MCF 10A (cell line): ENCODE measurements around the gene NLGN3. TPM values are rescaled to one million over a fixed set of nuclear protein-coding genes. Genes with fewer than 3 reads are reported as not detected.

Experiments
- BruUV-seq: library from RNA; stranded (reverse); fragments of 400-500 nt; replicated peaks from 2 replicates; lab custom pipeline; 2021; lab: Mats Ljungman, UMichigan
- CTCF ChIA-PET: fragments of 300-600 bp; sonication (Branson Sonifier 250); formaldehyde crosslinking; extraction: SDS; loops from one replicate; lab custom pipeline; 2021; ENCODE audit warnings: antibody characterized with exemption, inconsistent platforms; lab: Yijun Ruan, JAX
- POLR2A ChIA-PET: fragments of 300-600, 350-650 bp; sonication (Branson Sonifier 250); formaldehyde crosslinking; extraction: SDS; loops from one replicate; lab custom pipeline; 2020; ENCODE audit warnings: antibody characterized with exemption, inconsistent platforms; lab: Yijun Ruan, JAX
- DNase-seq: peaks from one replicate; pipeline ENCODE4 v3.0.0-alpha.2; 2018; ENCODE audit not compliant: unreplicated experiment
- H3K27ac Mint-ChIP-seq: one replicate; pipeline ENCODE4 v1.8.0; 2022; ENCODE audit warnings: mild to moderate bottlenecking, low read depth, mixed read lengths; ENCODE audit not compliant: unreplicated experiment
- H3K27me3 Mint-ChIP-seq: one replicate; pipeline ENCODE4 v1.8.0; 2022; ENCODE audit warnings: mixed read lengths; ENCODE audit not compliant: insufficient read depth, unreplicated experiment
- H3K36me3 Mint-ChIP-seq: one replicate; pipeline ENCODE4 v1.8.0; 2022; ENCODE audit warnings: mild to moderate bottlenecking, moderate library complexity, mixed read lengths; ENCODE audit not compliant: insufficient read depth, unreplicated experiment
- H3K4me1 Mint-ChIP-seq: one replicate; pipeline ENCODE4 v1.8.0; 2022; ENCODE audit warnings: mixed read lengths; ENCODE audit not compliant: insufficient read depth, unreplicated experiment
- H3K4me3 Mint-ChIP-seq: one replicate; pipeline ENCODE4 v1.8.0; 2022; ENCODE audit warnings: mild to moderate bottlenecking, moderate library complexity, mixed read lengths; ENCODE audit not compliant: unreplicated experiment
- H3K9me3 Mint-ChIP-seq: one replicate; pipeline ENCODE4 v1.8.0; 2022; ENCODE audit warnings: mixed read lengths; ENCODE audit not compliant: unreplicated experiment
- intact Hi-C: fragments of 100-400 bp; cut with micrococcal nuclease; formaldehyde crosslinking; loops from 2 replicates; pipeline ENCODE4 v1.14.1; 2022
- total RNA-seq: library from RNA; stranded (reverse); gene quantifications from 2 replicates; pipeline ENCODE4 v1.2.3, GENCODE V29; 2022
- TF ChIP-seq, protein P1 (sequence below): fragments of 200-600 bp; IDR thresholded peaks from one replicate; pipeline ENCODE4 v1.8.0; 2022; ENCODE audit warnings: antibody characterized with exemption, mild to moderate bottlenecking; ENCODE audit not compliant: unreplicated experiment

The NLGN3 gene
- total RNA-seq, 1 experiment from 2014 or later, result 0.42 TPM

DNA sequence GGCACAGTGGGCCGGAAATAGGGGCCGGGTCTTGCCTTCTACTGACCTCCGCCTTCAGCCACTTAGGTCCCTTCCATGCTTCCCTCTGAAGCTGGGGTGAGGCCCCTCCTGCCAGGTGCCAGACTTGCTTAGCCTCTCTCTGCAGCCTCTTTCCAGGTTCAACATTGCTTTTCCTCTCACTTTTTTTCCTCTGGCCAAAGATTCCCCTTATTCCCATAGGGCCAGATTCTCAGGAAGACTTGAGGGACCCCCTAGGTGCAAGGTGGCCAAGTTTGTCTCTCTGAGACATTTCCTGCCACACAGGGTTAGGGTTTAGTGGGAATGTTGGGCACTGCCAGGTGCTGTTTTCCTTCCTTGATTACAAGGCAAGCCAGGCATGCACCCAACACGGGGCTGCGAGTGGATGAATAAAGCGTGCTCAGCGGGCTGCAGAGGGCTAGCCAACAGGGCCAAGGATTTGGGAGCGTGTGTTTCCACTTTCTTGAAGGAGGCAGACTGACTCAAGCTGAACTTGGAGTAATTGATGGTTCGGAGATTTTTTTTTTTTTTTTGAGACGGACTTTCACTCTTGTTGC is 70.8 kb downstream of the NLGN3 start:
- BruUV-seq, result no TSS peak
- ChIA-PET CTCF (no interaction called here), POLR2A (interaction anchor here (0.7 kb wide), 1 partner anchor 216 kb away, joined by 4 read pairs; no protein-coding TSS in a partner anchor)
- Mint-ChIP-seq H3K27ac (no peak overlapping the region), H3K36me3 (no peaks in the 10 kb centered on the region), H3K4me1 (no peaks in the 10 kb centered on the region), H3K27me3 (peaks cover 62% of the 10 kb centered on the region), H3K4me3 (no peak overlapping the region), H3K9me3 (no peaks in the 10 kb centered on the region)
- intact Hi-C loops, result no loop called here
- TF ChIP-seq, protein P1, sequence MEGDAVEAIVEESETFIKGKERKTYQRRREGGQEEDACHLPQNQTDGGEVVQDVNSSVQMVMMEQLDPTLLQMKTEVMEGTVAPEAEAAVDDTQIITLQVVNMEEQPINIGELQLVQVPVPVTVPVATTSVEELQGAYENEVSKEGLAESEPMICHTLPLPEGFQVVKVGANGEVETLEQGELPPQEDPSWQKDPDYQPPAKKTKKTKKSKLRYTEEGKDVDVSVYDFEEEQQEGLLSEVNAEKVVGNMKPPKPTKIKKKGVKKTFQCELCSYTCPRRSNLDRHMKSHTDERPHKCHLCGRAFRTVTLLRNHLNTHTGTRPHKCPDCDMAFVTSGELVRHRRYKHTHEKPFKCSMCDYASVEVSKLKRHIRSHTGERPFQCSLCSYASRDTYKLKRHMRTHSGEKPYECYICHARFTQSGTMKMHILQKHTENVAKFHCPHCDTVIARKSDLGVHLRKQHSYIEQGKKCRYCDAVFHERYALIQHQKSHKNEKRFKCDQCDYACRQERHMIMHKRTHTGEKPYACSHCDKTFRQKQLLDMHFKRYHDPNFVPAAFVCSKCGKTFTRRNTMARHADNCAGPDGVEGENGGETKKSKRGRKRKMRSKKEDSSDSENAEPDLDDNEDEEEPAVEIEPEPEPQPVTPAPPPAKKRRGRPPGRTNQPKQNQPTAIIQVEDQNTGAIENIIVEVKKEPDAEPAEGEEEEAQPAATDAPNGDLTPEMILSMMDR, result no peak
- DNase-seq, result no peak

DNA sequence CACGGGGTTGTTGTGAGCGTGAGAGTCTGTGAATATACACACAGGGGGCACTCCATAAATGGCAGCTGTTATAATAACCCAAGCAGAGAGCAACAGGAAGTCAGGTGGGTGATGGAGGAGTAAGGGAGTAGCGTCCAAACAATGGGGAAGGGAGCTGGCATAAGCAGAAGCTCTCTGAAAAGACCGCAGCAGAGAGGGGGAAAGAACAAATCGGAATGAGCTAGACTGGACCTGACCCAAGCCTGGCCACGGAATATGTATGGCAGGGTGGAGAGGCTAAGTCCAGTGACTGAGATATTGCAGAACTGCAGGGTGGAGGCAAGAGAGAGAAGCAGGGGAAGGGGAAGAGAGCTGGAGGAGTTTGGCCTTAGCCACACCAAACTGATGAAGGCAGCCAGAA is 71.8 kb downstream of the NLGN3 start:
- TF ChIP-seq, protein P1, result no peak
- no peaks in the 10 kb centered on the region for H3K9me3 Mint-ChIP-seq
- no peak overlapping the region for H3K27ac Mint-ChIP-seq
- H3K4me3 Mint-ChIP-seq, result no peak overlapping the region
- no TSS peak for BruUV-seq
- ChIA-PET CTCF (interaction anchor here (0.5 to 0.6 kb wide), 2 partner anchors 139 to 1018 kb away, joined by 3 read pairs; no protein-coding TSS in a partner anchor), POLR2A (interaction anchor here (0.8 kb wide), 1 partner anchor 64 kb away, joined by 4 read pairs; no protein-coding TSS in a partner anchor)
- DNase-seq, result no peak
- H3K27me3 Mint-ChIP-seq, result peaks cover 53% of the 10 kb centered on the region
- no peaks in the 10 kb centered on the region for H3K36me3 Mint-ChIP-seq
- no peaks in the 10 kb centered on the region for H3K4me1 Mint-ChIP-seq
- intact Hi-C loops, result no loop called here

DNA sequence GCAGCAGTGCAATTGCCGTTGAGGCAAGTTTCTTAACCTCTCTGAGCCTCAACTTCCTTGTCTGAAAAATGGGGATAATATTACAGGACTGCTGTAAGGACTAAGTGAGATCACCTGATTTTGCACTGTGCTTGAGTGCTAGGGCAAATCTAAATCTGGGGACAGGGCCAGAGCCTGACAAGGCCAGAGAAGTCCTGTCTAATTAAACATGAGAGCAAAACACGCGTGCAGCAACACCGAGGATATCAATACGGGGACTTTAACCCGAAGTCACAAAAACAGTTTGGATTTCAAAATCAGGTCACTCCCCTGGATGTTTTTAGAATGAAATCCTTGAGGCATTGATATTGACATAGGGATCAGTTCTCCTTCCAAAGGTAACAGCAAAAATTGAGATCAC is 72.7 kb downstream of the NLGN3 start:
- BruUV-seq, result no TSS peak
- DNase-seq, result no peak
- CTCF ChIA-PET, result interaction anchor here (0.5 kb wide), 1 partner anchor 1019 kb away, joined by 3 read pairs; no protein-coding TSS in a partner anchor
- H3K36me3 Mint-ChIP-seq, result no peaks in the 10 kb centered on the region
- POLR2A ChIA-PET, result interaction anchor here (0.7 kb wide), 1 partner anchor 9 kb away, joined by 3 read pairs; no protein-coding TSS in a partner anchor
- H3K27me3 Mint-ChIP-seq, result peaks cover 48% of the 10 kb centered on the region
- TF ChIP-seq, protein P1, result no peak
- H3K4me3 Mint-ChIP-seq, result no peak overlapping the region
- no peaks in the 10 kb centered on the region for H3K9me3 Mint-ChIP-seq
- H3K4me1 Mint-ChIP-seq, result no peaks in the 10 kb centered on the region
- no peak overlapping the region for H3K27ac Mint-ChIP-seq
- intact Hi-C loops, result no loop called here

Other genes starting within 250 kb of the NLGN3 start
- not detected in 2 replicates for gene TEX11, start 236.1 kb upstream of the NLGN3 start, total RNA-seq
- not detected in 2 replicates for gene SLC7A3, start 213.7 kb upstream of the NLGN3 start, total RNA-seq
- gene SNX12, start 76.5 kb upstream of the NLGN3 start, total RNA-seq, result 67.0 and 81.3 TPM in 2 replicates
- 6.4 and 7.7 TPM in 2 replicates for gene FOXO4, start 49.0 kb upstream of the NLGN3 start, total RNA-seq
- gene CXorf65, start 38.1 kb upstream of the NLGN3 start, total RNA-seq, result not detected in 2 replicates
- 1.5 TPM in 1 of 2 replicates, not detected in the other for gene IL2RG, start 33.3 kb upstream of the NLGN3 start, total RNA-seq
- gene MED12, start 26.2 kb upstream of the NLGN3 start, total RNA-seq, result 36.6 and 39.4 TPM in 2 replicates
- not detected in 2 replicates for gene GJB1, start 78.4 kb downstream of the NLGN3 start, total RNA-seq
- 7.9 and 8.4 TPM in 2 replicates for gene ZMYM3, start 109.3 kb downstream of the NLGN3 start, total RNA-seq
- 255 and 292 TPM in 2 replicates for gene NONO, start 138.8 kb downstream of the NLGN3 start, total RNA-seq
- gene ITGB1BP2, start 156.9 kb downstream of the NLGN3 start, total RNA-seq, result 1.4 and 2.6 TPM in 2 replicates
- 31.9 and 34.9 TPM in 2 replicates for gene TAF1, start 221.5 kb downstream of the NLGN3 start, total RNA-seq